ENCODE measurements around the gene FNTB. TPM values are rescaled to one million over a fixed set of nuclear protein-coding genes. Genes with fewer than 3 reads are reported as not detected.

The FNTB gene
- total RNA-seq, 1 donor, result 12.7 TPM

GRCh38 chr14:65002586-65003210 lies 16.0 kb downstream of the FNTB start:
- H3K36me3 ChIP-seq (ENCODE audit: insufficient read depth, low read length), result no peaks in the 10 kb centered on the region
- H3K27me3 ChIP-seq (ENCODE audit: insufficient read depth, low read length), result no peaks in the 10 kb centered on the region
- H3K4me3 ChIP-seq (ENCODE audit: insufficient read depth, low read length), result peak overlapping the region; percentile 14
- H3K27ac ChIP-seq (ENCODE audit: low read depth, low read length), result peak overlapping the region; percentile 97
- TF ChIP-seq CTCF (IDR thresholded peaks at IDR 0.05; ENCODE audit: extremely low read depth, low read depth, low read length), result no peak
- H3K9me3 ChIP-seq (ENCODE audit: low read depth, low read length), result no peaks in the 10 kb centered on the region
- peak overlapping the region; percentile 57 for H3K4me2 ChIP-seq (ENCODE audit: insufficient read depth, low read length)
- H4K20me1 ChIP-seq (ENCODE audit: insufficient read depth, low read length), result no peaks in the 10 kb centered on the region
- peaks cover 65% of the 10 kb centered on the region for H3K4me1 ChIP-seq (ENCODE audit: insufficient read depth, low read length)
- DNase-seq (ENCODE audit: insufficient read length, low spot score, missing footprints), result peak; percentile 60
- H3K79me2 ChIP-seq (ENCODE audit: insufficient read depth, low read length), result peaks cover 16% of the 10 kb centered on the region
- peak overlapping the region; percentile 47 for H2AFZ ChIP-seq (ENCODE audit: low read length)

GRCh38 chr14:65003394-65003793 lies 16.7 kb downstream of the FNTB start:
- peak overlapping the region; percentile 97 for H3K27ac ChIP-seq (ENCODE audit: low read depth, low read length)
- no peak for DNase-seq (ENCODE audit: insufficient read length, low spot score, missing footprints)
- peak overlapping the region; percentile 57 for H3K4me2 ChIP-seq (ENCODE audit: insufficient read depth, low read length)
- peaks cover 63% of the 10 kb centered on the region for H3K4me1 ChIP-seq (ENCODE audit: insufficient read depth, low read length)
- H3K27me3 ChIP-seq (ENCODE audit: insufficient read depth, low read length), result no peaks in the 10 kb centered on the region
- no peak for TF ChIP-seq CTCF (IDR thresholded peaks at IDR 0.05; ENCODE audit: extremely low read depth, low read depth, low read length)
- no peaks in the 10 kb centered on the region for H4K20me1 ChIP-seq (ENCODE audit: insufficient read depth, low read length)
- no peak overlapping the region for H2AFZ ChIP-seq (ENCODE audit: low read length)
- peak overlapping the region; percentile 14 for H3K4me3 ChIP-seq (ENCODE audit: insufficient read depth, low read length)
- no peaks in the 10 kb centered on the region for H3K36me3 ChIP-seq (ENCODE audit: insufficient read depth, low read length)
- no peaks in the 10 kb centered on the region for H3K9me3 ChIP-seq (ENCODE audit: low read depth, low read length)
- H3K79me2 ChIP-seq (ENCODE audit: insufficient read depth, low read length), result peaks cover 16% of the 10 kb centered on the region

GRCh38 chr14:65006261-65006721 lies 19.6 kb downstream of the FNTB start:
- Histone ChIP-seq H3K4me2 (ENCODE audit: insufficient read depth, low read length) (peak overlapping the region; percentile 49), H3K27ac (ENCODE audit: low read depth, low read length) (peak overlapping the region; percentile 88)
- peak; percentile 78 for DNase-seq (ENCODE audit: insufficient read length, low spot score, missing footprints)

More at GRCh38 chr14:65006261-65006721, 19.6 kb downstream of the FNTB start:
- peaks cover 45% of the 10 kb centered on the region for H3K4me1 ChIP-seq (ENCODE audit: insufficient read depth, low read length)
- H3K36me3 ChIP-seq (ENCODE audit: insufficient read depth, low read length), result no peaks in the 10 kb centered on the region
- H3K4me3 ChIP-seq (ENCODE audit: insufficient read depth, low read length), result peak overlapping the region; percentile 20
- peaks cover 8% of the 10 kb centered on the region for H3K79me2 ChIP-seq (ENCODE audit: insufficient read depth, low read length)
- no peak overlapping the region for H2AFZ ChIP-seq (ENCODE audit: low read length)
- H4K20me1 ChIP-seq (ENCODE audit: insufficient read depth, low read length), result no peaks in the 10 kb centered on the region
- H3K27me3 ChIP-seq (ENCODE audit: insufficient read depth, low read length), result no peaks in the 10 kb centered on the region
- no peak for TF ChIP-seq CTCF (IDR thresholded peaks at IDR 0.05; ENCODE audit: extremely low read depth, low read depth, low read length)
- H3K9me3 ChIP-seq (ENCODE audit: low read depth, low read length), result no peaks in the 10 kb centered on the region
